ENCODE data around the gene STK36.

GRCh38 chr2:218745559-218746469 is 73.9 kb downstream of the STK36 start:
- TF ChIP-seq, protein P1, sequence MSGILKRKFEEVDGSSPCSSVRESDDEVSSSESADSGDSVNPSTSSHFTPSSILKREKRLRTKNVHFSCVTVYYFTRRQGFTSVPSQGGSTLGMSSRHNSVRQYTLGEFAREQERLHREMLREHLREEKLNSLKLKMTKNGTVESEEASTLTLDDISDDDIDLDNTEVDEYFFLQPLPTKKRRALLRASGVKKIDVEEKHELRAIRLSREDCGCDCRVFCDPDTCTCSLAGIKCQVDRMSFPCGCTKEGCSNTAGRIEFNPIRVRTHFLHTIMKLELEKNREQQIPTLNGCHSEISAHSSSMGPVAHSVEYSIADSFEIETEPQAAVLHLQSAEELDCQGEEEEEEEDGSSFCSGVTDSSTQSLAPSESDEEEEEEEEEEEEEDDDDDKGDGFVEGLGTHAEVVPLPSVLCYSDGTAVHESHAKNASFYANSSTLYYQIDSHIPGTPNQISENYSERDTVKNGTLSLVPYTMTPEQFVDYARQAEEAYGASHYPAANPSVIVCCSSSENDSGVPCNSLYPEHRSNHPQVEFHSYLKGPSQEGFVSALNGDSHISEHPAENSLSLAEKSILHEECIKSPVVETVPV (CRISPR knock-in tag; IDR thresholded peaks at IDR 0.05) = no peak
- TF ChIP-seq TCF4 (CRISPR knock-in tag; IDR thresholded peaks at IDR 0.05; ENCODE audit: borderline replicate concordance) (no peak), PATZ1 (CRISPR knock-in tag; IDR thresholded peaks at IDR 0.05; ENCODE audit: borderline replicate concordance) (no peak), ISL1 (CRISPR knock-in tag; IDR thresholded peaks at IDR 0.05) (no peak), ZNF8 (CRISPR knock-in tag; IDR thresholded peaks at IDR 0.05) (no peak), ZFP30 (CRISPR knock-in tag; IDR thresholded peaks at IDR 0.05) (no peak), SNAI2 (CRISPR knock-in tag; IDR thresholded peaks at IDR 0.05) (no peak), OSR1 (CRISPR knock-in tag; IDR thresholded peaks at IDR 0.05) (no peak), GLIS3 (CRISPR knock-in tag; IDR thresholded peaks at IDR 0.05) (no peak), PPARA (CRISPR knock-in tag; IDR thresholded peaks at IDR 0.05; ENCODE audit: borderline replicate concordance) (no peak), ZC3H10 (CRISPR knock-in tag; IDR thresholded peaks at IDR 0.05) (no peak), ARNTL (CRISPR knock-in tag; IDR thresholded peaks at IDR 0.05; ENCODE audit: borderline replicate concordance, low read depth) (no peak)
- TF ChIP-seq, protein P2, sequence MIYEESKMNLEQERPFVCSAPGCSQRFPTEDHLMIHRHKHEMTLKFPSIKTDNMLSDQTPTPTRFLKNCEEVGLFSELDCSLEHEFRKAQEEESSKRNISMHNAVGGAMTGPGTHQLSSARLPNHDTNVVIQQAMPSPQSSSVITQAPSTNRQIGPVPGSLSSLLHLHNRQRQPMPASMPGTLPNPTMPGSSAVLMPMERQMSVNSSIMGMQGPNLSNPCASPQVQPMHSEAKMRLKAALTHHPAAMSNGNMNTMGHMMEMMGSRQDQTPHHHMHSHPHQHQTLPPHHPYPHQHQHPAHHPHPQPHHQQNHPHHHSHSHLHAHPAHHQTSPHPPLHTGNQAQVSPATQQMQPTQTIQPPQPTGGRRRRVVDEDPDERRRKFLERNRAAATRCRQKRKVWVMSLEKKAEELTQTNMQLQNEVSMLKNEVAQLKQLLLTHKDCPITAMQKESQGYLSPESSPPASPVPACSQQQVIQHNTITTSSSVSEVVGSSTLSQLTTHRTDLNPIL (CRISPR knock-in tag; IDR thresholded peaks at IDR 0.05; ENCODE audit: low read depth) = no peak
